Testis (tissue), 2 donors: ENCODE measurements around the gene ARID5A.

Source experiments
- POLR2A ChIP-seq: fragments of 450-650 bp; IDR thresholded peaks from one replicate; pipeline ENCODE4 v1.6.1; 2017; ENCODE audit warnings: antibody characterized with exemption, mild to moderate bottlenecking, moderate library complexity
- TF ChIP-seq, protein P1 (sequence below), 3 experiments: fragments of 450-650 bp in 2 of 3; fragments of 200-600 bp in 1 of 3; sonication (generic) in 1 of 3; IDR thresholded peaks; one replicate each; pipeline ENCODE4 v1.5.1; 2016 to 2019; ENCODE audit warnings: antibody characterized with exemption in 3 of 3, mild to moderate bottlenecking in 2 of 3, moderate library complexity in 1 of 3

DNA sequence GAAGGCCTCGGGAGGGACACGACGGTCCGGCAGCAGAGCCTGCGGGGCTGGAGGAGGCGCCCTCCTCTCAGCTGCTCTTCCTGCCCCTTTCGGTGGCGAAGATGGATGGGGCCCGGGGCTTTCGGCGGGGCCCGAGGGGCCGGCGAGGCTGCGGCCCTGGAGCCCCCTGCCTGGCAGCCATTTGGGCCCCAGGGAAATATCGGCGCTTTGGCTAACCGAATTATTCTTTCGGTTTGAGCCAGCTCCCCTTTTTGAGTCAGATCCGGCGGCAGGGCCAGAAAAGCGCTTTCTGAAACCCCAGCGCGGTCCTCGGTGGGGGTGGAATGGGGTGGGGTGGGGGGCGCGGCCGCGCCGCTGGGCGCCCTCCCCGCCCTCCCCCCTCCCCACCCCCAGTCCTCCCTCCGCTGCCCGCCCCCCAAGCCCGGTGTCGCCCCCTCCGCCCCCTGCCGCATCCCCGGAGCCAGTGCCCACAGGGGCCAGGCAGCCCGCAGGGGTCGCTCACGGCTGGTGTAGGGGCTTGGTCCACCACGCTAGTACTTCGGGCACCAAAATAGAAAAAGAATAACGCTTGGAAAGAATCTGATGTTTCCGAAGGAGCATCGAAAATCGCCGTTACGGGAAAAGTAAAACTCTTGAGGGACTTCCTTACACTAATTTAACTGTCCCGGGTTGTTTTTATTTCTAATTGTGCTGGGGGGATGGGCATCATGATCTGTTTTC lies 9.1 kb upstream of the ARID5A start:
- TF ChIP-seq, protein P1, sequence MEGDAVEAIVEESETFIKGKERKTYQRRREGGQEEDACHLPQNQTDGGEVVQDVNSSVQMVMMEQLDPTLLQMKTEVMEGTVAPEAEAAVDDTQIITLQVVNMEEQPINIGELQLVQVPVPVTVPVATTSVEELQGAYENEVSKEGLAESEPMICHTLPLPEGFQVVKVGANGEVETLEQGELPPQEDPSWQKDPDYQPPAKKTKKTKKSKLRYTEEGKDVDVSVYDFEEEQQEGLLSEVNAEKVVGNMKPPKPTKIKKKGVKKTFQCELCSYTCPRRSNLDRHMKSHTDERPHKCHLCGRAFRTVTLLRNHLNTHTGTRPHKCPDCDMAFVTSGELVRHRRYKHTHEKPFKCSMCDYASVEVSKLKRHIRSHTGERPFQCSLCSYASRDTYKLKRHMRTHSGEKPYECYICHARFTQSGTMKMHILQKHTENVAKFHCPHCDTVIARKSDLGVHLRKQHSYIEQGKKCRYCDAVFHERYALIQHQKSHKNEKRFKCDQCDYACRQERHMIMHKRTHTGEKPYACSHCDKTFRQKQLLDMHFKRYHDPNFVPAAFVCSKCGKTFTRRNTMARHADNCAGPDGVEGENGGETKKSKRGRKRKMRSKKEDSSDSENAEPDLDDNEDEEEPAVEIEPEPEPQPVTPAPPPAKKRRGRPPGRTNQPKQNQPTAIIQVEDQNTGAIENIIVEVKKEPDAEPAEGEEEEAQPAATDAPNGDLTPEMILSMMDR (IDR thresholded peaks at IDR 0.05): no peak
- TF ChIP-seq POLR2A: no peak
